Heart left ventricle (tissue), 13 donors: ENCODE measurements around the gene KLF15.

ENCODE experiments used
- POLR2A ChIP-seq, 2 donors: fragments of 450-650 bp; IDR thresholded peaks; one replicate each; pipeline ENCODE4 v1.6.1; 2017; ENCODE audit warnings: antibody characterized with exemption in 2 of 2, mild to moderate bottlenecking in 2 of 2, moderate library complexity in 2 of 2
- TF ChIP-seq, protein P1 (sequence below), 12 donors: fragments of 200-600 bp; sonication (generic) in 4 of 12; IDR thresholded peaks; one replicate each; pipeline versions ENCODE4 v1.5.0 to v1.8.0; 2018 to 2022; ENCODE audit warnings: antibody characterized with exemption in 12 of 12, mild to moderate bottlenecking in 5 of 12
- donor health status: ischemic (EF 13 %, LVEDD 7.1; RV severe dilation, severe dysfunction).
- donor health status: DM: no; HTN: yes; CAD: no.
- donor health status: DM: no; HTN: no; CAD: no.
- donor health status: ischemic (EF 25% LVEDD 6.9; RV normal size, moderate dysfunction).
- donor health status: ischemic (EF 25% LVEDD 5.7; RV mildly dilated, moderate dysfunction).
- donor health status: ischemic (EF 35%, LVEDD 5.7; RV mildly dilated, moderate dysfunction).
- donor health status: nonischemic (EF 11% LVEDD 7.7; RV severe dilation, severe dysfunction).
- donor health status: DM: yes; HTN: yes; CAD: no.
- donor health status: PGD.
- donor health status: ischemic (EF 29% LVEDD 5.4; RV normal size, mild dysfunction).
- donor health status: nonischemic (EF 23%, LVEDD 6.1; RV moderate dilation, normal function).

DNA sequence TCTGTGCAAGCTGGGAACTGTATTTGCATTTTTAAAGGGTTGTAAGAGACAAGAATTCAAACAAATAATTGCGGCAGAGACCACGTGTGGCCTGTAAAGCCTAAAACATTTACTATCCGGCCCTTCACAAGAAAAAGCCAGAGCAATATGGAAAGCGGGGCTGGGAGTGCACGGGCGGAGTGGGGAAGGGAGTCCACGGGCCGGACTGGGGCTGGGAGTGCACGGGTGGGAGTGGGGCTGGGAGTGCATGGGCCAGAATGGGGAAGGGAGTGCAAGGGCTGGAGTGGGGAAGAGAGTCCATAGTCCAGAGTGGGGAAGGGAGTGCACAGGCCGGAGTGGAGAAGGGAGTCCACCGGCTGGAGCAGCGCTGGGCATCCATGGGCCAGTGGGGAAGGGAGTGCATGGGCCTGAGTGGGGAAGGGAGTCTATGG lies 41.2 kb downstream of the KLF15 start:
- TF ChIP-seq, protein P1, sequence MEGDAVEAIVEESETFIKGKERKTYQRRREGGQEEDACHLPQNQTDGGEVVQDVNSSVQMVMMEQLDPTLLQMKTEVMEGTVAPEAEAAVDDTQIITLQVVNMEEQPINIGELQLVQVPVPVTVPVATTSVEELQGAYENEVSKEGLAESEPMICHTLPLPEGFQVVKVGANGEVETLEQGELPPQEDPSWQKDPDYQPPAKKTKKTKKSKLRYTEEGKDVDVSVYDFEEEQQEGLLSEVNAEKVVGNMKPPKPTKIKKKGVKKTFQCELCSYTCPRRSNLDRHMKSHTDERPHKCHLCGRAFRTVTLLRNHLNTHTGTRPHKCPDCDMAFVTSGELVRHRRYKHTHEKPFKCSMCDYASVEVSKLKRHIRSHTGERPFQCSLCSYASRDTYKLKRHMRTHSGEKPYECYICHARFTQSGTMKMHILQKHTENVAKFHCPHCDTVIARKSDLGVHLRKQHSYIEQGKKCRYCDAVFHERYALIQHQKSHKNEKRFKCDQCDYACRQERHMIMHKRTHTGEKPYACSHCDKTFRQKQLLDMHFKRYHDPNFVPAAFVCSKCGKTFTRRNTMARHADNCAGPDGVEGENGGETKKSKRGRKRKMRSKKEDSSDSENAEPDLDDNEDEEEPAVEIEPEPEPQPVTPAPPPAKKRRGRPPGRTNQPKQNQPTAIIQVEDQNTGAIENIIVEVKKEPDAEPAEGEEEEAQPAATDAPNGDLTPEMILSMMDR (IDR thresholded peaks at IDR 0.05) = no peak
- TF ChIP-seq POLR2A (IDR thresholded peaks at IDR 0.05) = no peak
